ENCODE measurements around the gene LPCAT1. TPM values are rescaled to one million over a fixed set of nuclear protein-coding genes. Genes with fewer than 3 reads are reported as not detected.

LPCAT1 gene
- total and polyA plus RNA-seq, 2 donors (not counting 3 experiments of a cell fraction or from before 2014, with no cell fraction given) = 28.9 to 57.2 TPM

DNA sequence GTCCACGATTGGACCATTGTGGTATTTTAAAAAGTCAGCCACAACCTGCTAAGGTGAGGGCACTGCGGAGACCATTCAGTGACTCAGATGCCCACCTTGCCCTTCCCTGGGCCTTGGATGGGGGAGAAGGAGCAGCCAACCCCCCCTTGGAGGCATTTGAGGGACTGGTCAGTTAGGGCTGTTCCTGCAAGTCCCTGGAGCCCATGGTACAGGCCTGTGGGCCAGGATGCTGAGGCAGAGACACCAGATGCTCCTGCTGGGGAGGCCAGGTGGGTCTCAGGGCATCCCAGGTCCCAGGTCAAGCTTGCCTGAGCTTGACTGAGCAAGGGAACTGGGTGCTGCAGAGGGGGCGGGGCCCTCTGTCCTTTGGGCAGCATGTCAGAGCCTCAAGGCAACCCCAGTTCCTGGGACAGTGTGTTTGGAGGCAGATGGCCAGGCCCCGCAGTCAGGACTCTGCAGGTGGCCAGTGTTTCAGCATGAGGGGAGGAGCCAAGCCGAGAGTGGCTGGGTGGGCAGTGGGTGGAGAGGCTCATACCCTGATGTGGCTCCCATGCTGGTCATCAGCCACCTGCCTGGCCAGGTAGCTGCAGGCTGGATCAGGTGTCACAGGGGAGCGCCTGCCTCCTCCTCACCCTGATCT, 106.1 kb downstream of the LPCAT1 start:
- BruUV-seq (replicated peaks) = no TSS peak
- dilution Hi-C loops (cut with MboI; ENCODE audit: extremely low pct_ligation_motif_present, low sequenced_read_pairs) = no loop called here
- no peaks in the 10 kb centered on the region for H3K27me3 ChIP-seq (ENCODE audit: control insufficient read depth in 2 of 2, insufficient read depth in 2 of 2, low read length in 2 of 2)

More for the DNA sequence above, 106.1 kb downstream of the LPCAT1 start:
- intact Hi-C loops (cut with micrococcal nuclease) = no loop called here
- Histone ChIP-seq H3K36me3 (ENCODE audit: control insufficient read depth in 2 of 2, extremely low read depth in 1 of 2, insufficient read depth in 2 of 2, low read length in 2 of 2) (no peaks in the 10 kb centered on the region), H3K9me1 (replicated peaks; ENCODE audit: control insufficient read depth, extremely low read depth, insufficient read depth, low read length) (no peaks in the 10 kb centered on the region), H3K79me2 (ENCODE audit: control insufficient read depth, insufficient read depth, low read length) (no peaks in the 10 kb centered on the region), H3K27ac (ENCODE audit: insufficient read depth, low read depth, low read length) (no peak overlapping the region), H4K20me1 (replicated peaks; ENCODE audit: control insufficient read depth, extremely low read depth, insufficient read depth, low read length) (no peaks in the 10 kb centered on the region), H2AFZ (ENCODE audit: low read depth, low read length) (no peak overlapping the region), H3K9ac (replicated peaks; ENCODE audit: extremely low read depth, insufficient read depth, low read length) (no peak overlapping the region), H3K4me1 (ENCODE audit: control insufficient read depth, extremely low read depth, insufficient read depth, low read length) (no peaks in the 10 kb centered on the region), H3K4me2 (ENCODE audit: insufficient read depth, low read length) (no peak overlapping the region), H3K4me3 (replicated peaks in 1 of 3; ENCODE audit: insufficient read depth in 1 of 3, low read depth in 1 of 3, low read length in 3 of 3) (no peak overlapping the region), H3K9me3 (replicated peaks; ENCODE audit: control insufficient read depth, insufficient read depth, low read length) (no peaks in the 10 kb centered on the region)
- DNase-seq (ENCODE audit: low read depth, low spot score) (no peak), FAIRE-seq (no peak)
- TF ChIP-seq MAX (IDR thresholded peaks at IDR 0.05; ENCODE audit: insufficient read depth, insufficient read length) = no peak
- TF ChIP-seq POLR2AphosphoS5 (IDR thresholded peaks at IDR 0.05; ENCODE audit: insufficient read depth, low read depth, low read length) = no peak
- TF ChIP-seq JUN (IDR thresholded peaks at IDR 0.05; ENCODE audit: borderline replicate concordance, insufficient read depth, insufficient read length, low read depth) = no peak
- TF ChIP-seq FOS (IDR thresholded peaks at IDR 0.05; ENCODE audit: borderline replicate concordance, insufficient read depth, low read length) = no peak
- TF ChIP-seq POLR2A (IDR thresholded peaks at IDR 0.05; ENCODE audit: low read depth, low read length) = no peak
- TF ChIP-seq CTCF (IDR thresholded peaks at IDR 0.05; ENCODE audit: extremely low read depth in 1 of 2, insufficient read depth in 1 of 2, low read depth in 1 of 2, low read length in 2 of 2) = no peak
- no peak for TF ChIP-seq EZH2 (IDR thresholded peaks at IDR 0.05; ENCODE audit: borderline replicate concordance, low read depth, low read length, severe bottlenecking)
- no peak for TF ChIP-seq GATA2 (IDR thresholded peaks at IDR 0.05; ENCODE audit: insufficient read depth, insufficient read length, low read depth, low read length)
- TF ChIP-seq MYC (IDR thresholded peaks at IDR 0.05; ENCODE audit: low read depth, low read length) = no peak
- ChIA-PET CTCF (no interaction called here), POLR2A (no interaction called here)
